HG02623 (cell line): ENCODE results near the gene SGCA.

ENCODE experiments used
- ATAC-seq: cut with Tn5 transposase; IDR thresholded peaks from one replicate; pipeline ENCODE4 v1.9.1; 2021; ENCODE audit warnings: moderate library complexity; ENCODE audit not compliant: unreplicated experiment

SGCA gene

DNA sequence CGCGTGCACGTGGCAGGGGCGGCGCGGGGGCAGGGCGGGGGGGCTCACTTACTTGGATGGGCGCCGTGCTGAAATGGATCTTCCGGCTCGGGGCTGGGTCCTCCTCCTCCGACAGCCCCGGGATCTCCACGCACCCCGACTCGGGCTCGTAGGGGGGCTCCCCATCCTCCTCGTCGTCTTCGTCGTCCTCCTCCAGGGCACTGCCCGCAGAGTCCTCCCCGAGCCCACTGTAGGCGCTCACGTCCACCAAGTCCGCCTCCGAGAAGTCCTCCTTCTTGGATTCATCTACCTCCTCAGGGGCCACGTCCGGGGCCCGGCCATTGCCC, 16.8 kb upstream of the SGCA start:
- no peak for ATAC-seq

- no peak for ATAC-seq
These were observed 16.1 kb upstream of the SGCA start for GRCh38 chr17:50149417-50150353.

DNA sequence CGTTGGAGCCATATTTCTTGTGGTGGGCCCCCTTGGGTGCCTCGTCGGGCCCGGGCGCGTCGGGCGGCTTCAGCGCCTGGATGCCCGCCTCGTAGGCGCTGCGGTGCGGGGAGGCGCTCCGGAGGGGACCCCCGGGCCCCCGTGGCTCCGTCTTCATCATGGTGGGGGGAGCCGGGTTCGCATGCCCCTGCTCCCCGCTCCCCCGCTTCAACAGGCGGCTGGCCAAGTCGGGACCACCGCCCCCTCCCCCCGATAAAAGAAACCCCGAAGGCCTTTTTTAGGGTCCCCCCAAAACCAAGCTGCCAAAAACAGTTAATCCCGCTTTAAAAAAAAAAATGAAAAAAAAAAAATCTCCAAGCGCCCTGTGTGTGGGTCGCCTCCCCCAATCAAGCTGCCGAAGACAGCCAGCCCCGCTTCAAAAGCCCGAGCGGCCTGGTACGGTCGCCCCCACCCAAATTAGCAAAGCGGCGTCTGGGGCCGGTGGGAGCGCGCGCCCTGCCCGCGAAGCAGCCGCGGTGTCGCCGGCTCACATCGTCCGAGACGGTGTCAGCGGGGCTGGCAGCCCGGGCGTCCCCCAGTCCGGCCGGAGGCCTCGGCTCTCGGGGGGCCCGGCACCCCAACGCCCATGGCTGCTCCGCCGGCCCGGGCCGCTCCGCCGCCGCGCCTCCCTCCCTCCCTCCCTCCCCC, 15.3 kb upstream of the SGCA start, which contains the start of gene PPP1R9B:
PPP1R9B (minus strand) TSS at position 324 of the 687 bp plus-strand sequence; CDS start at position 160, 164 bp downstream.
- no peak for ATAC-seq

DNA sequence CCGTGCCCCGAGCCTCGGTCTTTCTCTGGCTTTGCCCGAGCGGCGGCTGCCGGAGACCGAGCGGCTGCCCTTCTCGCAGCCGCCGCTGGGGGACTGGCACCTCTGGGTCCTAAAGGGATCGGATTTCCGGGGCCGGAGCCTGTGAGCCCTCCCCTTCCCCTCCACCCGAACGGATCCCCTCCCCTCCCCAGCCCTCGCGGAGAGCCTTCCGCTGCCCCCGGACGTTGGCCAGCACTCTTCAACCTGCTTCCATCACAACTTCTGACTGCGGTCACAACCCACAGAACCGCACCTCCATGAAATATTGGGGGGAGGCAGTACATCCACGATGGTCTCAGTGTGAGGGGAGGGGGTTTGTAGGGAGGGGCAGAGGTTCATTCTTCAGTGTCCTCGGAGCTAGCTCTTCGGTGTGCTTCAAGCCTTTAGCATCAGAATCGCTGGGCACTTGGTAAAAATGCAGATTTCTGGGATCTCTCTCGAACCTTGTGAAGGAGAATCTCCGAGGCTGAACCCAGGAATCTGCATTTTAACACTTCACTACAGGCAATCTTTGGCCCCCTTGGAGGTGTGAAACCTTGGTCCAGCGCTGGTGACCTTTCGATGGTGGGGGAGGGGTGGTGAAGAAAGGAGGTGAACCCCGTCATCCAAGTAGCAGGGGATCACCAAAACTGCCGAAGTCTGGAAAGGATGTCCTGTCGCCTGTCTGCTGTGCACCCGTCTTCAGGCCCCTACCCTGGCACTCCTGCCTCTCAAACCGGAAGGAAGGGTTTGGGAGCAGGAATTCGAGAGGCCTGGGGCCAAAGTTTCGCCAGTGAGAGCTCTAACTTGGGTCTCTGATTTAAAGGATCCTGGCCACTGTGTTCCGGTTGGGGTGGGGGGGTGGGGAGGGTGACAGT, 14.5 kb upstream of the SGCA start:
- ATAC-seq: no peak

DNA sequence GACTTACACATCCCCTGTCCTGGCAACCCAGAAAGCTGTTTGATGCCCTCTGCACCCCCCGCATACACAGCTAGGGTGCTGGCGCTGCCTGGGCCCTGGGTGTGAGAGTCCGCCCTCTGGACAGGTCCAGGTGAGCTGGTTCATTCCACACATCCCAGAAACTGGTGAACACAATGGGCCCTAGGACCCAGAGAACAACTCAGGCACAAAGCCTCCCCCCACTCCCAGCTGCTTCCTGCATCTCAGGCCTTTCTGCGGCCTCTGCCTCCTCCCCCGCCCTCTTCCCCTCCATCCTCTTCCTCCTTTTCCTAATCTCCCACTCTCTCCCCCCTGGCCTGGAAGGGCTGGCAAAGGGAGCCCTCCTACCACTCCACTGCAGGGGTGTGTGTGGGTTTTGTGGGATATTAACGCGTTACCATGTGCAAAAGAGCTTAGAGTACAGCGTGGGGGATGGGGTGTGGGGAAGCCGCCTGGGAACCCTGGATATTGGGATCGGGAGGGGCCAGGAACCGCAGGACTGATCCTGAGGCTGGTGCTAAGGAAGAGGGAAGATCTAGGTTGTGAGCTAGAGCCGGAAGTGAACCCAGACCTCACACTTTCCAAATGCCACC, 13.8 kb upstream of the SGCA start:
- ATAC-seq: no peak

DNA sequence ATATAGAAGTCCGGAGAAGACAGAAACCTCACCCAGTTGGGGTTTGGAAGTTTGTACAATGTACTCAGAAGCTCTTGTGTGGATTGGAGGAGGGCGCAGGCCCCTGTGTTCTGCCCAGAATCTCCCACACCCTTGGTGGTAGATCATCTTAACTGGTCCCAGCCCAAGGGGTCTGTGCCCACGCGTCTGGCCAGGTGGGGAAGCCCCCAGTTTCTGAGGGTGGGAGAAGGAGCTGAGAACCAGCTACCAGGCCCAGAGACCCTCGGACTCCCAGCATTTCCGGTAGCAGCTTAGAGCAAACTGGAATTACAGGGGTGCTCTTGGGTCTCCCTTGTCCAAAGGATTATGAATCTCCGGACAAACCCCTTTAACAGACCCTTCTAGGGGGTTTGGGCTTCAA, 13.1 kb upstream of the SGCA start:
- no peak for ATAC-seq

DNA sequence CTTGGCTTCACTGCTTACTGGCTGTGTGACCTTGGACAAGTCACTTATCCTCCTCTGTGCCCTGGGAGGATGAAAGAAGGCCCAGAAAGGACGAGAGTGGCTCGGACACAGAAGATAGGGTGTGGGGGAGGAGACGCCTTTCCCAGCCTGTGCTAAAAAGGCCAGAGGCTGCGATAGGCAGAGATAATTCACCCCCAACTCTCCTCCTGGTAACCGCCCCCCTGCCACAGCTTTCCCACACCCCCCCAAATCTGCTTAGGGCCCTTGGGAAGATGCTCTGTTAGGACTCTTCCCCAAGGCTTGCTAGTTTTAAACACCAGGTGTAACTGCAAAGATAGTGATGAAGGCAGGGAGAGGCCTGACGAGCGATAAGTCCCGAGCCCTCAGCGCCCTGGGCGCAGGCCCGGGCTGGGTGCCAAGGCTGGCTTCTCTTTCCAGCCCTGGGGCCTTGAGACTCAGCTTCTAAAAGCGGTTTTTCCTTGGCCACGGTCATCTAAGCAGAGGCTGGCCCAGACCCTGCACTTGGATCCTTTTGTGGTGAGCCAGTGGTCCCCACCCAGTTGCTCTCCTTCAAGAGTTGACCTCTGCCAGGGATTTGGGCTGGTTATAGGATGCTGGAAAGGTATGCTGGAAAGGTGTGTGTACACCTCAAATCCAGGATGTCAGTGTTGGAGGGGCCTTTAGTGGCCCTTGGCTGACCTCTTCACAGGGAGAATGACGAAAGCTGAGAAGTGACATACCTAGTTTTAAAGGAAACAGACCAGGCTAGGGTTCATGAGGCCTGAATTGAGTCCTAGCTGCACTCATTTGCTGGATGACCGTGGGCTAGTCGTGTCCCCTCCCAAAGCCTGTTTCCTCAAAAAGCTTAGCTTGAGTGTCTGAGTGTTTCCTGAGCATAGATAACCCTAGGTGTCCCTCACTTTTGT, 11.9 kb upstream of the SGCA start:
- no peak for ATAC-seq

- ATAC-seq: peak; percentile 35
These were observed 11.2 kb upstream of the SGCA start for GRCh38 chr17:50154604-50155003.

DNA sequence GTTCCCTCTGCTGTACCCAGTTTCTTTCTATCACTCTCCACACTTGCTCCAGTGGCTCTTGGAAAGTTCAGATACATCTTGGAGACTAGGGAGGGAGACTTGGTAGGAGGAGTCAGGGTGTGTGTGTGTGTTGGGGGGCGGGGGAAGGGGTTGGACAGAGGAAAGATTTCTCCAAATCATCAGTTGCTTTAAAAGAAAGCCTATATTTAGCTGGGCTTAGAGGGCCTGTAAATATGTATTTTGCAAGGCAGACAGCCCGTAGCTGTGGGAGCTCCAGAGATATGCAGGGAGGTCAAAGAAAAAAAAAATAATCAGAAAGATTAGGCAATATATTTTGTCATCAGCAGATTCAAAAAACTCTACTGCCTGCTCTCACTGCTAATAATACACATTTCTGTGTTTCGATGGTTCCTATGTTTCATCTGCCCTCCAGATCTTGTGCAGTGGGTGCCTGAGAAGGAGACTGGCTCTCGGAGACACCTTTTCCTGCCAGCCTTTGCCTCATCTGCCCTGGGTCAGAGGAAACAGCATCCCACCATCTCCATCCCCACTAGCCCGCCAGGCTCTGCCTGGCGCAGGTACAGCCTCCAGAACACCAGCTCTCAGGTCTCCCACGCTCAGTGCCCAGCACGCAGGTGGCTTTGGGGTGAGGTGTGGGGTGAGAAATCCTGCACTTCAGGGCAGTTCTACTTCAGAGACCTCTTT, 10.5 kb upstream of the SGCA start:
- no peak for ATAC-seq

- no peak for ATAC-seq
These were observed 7.9 kb upstream of the SGCA start for GRCh38 chr17:50157891-50158290.

DNA sequence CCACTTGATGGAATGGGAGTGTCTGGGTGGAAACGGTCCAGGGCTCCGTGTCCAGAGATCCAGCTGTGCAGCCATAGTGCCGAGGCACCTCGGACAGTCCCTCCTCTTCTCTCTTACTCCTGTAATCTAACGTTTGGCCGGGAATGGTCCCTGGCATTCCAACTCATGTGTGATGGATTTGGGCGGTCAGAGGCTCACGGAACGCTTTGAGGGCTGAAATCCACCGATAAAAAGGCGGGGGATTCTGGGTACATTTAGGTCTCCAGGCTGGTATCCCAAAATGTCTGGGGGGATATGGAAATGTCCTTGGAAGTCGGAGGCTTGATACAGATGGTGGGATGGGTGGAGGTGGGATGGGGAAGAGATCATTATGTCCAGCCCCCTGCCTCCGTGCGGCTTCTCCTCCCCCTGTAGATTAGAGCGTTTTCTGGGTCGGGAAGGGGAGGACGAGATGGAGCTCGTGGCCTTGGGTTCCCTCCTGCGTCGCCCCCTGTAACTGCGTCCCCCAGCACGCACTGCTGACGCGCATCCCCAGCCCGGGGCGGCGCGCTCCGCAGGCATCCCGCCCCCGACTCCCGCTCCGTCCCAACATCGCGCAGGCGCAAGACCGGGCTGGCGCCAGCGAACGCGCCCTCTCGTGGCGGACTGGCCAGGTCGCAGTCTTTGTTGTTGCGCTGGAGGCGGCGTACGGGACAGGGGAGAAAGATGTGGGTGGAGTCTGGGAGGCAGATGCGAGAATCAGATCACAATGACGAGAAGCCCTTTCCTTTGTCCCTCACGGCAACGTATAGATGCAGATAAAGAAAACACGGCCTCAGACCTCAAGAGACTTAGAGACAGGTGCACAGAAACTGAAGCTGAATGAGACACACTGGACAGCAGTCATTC, 4.5 kb upstream of the SGCA start:
- ATAC-seq: peak; percentile 88

DNA sequence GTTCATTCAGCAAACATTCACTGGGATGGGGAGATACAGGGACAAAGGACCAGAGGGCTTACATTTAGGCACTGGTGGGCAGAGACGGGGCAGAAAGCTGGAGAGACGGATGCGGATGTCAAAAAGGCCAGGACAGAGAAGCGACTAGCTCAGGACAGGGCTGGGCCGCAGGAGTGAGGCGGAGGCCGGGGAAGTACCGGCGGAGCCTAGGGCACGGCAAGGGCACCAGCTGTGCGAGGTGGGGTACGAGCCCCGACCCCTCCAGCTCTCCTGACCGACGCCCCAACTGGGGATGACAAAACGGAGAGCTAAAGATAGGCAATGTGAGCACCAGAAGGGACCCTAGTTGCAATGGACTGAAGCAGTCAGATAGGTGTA, 3.9 kb upstream of the SGCA start:
- no peak for ATAC-seq

DNA sequence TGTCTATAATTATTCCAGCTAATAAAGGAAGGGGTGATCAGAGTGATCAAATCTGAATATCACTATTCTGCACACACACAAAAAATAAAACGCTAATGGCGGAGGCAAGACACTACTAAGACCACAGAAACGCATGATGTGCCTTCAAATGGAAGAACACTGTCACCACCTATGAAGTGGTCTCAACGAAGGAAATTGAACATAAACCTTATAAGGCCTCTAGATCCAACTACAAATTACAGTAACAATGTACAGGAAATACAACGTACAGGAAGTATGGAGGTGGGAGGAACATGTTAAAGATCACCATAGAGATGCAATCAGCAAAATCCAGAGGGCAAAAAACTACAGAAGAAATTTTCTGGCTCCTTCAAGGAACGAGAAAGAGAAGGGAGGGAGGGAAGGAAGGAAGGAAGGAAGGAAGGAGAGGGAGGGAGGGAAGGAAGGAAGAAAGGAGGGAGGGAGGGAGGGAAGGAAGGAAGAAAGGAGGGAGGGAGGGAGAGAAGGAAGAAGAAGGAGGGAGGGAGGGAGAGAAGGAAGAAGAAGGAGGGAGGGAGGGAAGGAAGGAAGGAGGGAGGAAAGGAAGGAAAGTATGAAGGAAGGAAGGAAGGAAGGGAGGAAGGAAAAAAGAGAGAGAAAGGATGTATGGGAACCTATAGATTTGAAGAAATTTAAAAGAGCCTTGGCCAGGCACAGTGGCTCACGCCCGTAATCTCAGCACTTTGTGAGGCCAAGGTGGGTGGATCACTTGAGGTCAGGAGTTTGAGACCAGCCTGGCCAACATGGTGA, 3.1 kb upstream of the SGCA start:
- ATAC-seq: no peak

GRCh38 chr17:50163843-50164696, 1.7 kb upstream of the SGCA start:
- ATAC-seq: no peak

GRCh38 chr17:50164697-50164988, 1.2 kb upstream of the SGCA start:
- no peak for ATAC-seq

- ATAC-seq: no peak
These were observed 739 bp upstream of the SGCA start for GRCh38 chr17:50165066-50165465.

GRCh38 chr17:50165466-50165865, 339 bp upstream of the SGCA start:
- no peak for ATAC-seq
